HEK293 (cell line): Measurements from ENCODE around the gene SMIM10.

Experiments
- CTCF ChIP-seq: fragments of 450-650 bp; formaldehyde crosslinking; IDR thresholded peaks from 2 replicates; pipeline ENCODE4 v1.5.1; 2016; ENCODE audit warnings: missing biosample characterization, missing genetic modification characterization
- REST ChIP-seq: fragments of 450-650 bp; formaldehyde crosslinking; IDR thresholded peaks from 2 replicates; pipeline ENCODE4 v1.5.1; 2016; ENCODE audit warnings: missing biosample characterization, missing genetic modification characterization
- YY1 ChIP-seq: fragments of 450-650 bp; formaldehyde crosslinking; IDR thresholded peaks from 2 replicates; pipeline ENCODE4 v1.5.1; 2018; ENCODE audit warnings: missing biosample characterization, missing genetic modification characterization
- ZBTB6 ChIP-seq: fragments of 450-650 bp; formaldehyde crosslinking; IDR thresholded peaks from 2 replicates; pipeline ENCODE4 v1.5.1; 2017; ENCODE audit warnings: missing biosample characterization, missing genetic modification characterization
- ZNF623 ChIP-seq: fragments of 450-650 bp; formaldehyde crosslinking; IDR thresholded peaks from 2 replicates; pipeline ENCODE4 v1.5.1; 2016; ENCODE audit warnings: missing biosample characterization, missing genetic modification characterization
- TF ChIP-seq, protein P1 (sequence below): fragments of 450-650 bp; formaldehyde crosslinking; IDR thresholded peaks from 2 replicates; pipeline ENCODE4 v1.5.1; 2016; ENCODE audit warnings: missing biosample characterization, missing genetic modification characterization

- TF ChIP-seq, protein P1, sequence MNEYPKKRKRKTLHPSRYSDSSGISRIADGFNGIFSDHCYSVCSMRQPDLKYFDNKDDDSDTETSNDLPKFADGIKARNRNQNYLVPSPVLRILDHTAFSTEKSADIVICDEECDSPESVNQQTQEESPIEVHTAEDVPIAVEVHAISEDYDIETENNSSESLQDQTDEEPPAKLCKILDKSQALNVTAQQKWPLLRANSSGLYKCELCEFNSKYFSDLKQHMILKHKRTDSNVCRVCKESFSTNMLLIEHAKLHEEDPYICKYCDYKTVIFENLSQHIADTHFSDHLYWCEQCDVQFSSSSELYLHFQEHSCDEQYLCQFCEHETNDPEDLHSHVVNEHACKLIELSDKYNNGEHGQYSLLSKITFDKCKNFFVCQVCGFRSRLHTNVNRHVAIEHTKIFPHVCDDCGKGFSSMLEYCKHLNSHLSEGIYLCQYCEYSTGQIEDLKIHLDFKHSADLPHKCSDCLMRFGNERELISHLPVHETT: no peak
- TF ChIP-seq YY1 (tag by site-specific recombination) (no peak), CTCF (tag by site-specific recombination) (no peak), REST (tag by site-specific recombination) (no peak), ZBTB6 (tag by site-specific recombination) (no peak), ZNF623 (tag by site-specific recombination) (no peak)
Measured at GRCh38 chrX:134981910-134982309, 8.9 kb upstream of the SMIM10 start.
